ENCODE data around the gene ACVR1C.

GRCh38 chr2:157480182-157480961 is 148.3 kb downstream of the ACVR1C start:
- no peak for TF ChIP-seq CTCF (IDR thresholded peaks at IDR 0.05)
- no peak for TF ChIP-seq POLR2A (IDR thresholded peaks at IDR 0.05)

All from thyroid gland (tissue), 4 donors.